Epidermal melanocyte (primary cell): ENCODE data around the gene BAG5.
"Not testable (repeated sequence)": the region's sequence is repeated elsewhere in the genome, so short reads cannot be mapped to it uniquely, and the experiment has no call there.

ENCODE experiments used
- DNase-seq: peaks from one replicate; pipeline ENCODE4 v3.0.0; 2011; ENCODE audit warnings: low spot score; ENCODE audit not compliant: insufficient read length

Gene BAG5

DNA sequence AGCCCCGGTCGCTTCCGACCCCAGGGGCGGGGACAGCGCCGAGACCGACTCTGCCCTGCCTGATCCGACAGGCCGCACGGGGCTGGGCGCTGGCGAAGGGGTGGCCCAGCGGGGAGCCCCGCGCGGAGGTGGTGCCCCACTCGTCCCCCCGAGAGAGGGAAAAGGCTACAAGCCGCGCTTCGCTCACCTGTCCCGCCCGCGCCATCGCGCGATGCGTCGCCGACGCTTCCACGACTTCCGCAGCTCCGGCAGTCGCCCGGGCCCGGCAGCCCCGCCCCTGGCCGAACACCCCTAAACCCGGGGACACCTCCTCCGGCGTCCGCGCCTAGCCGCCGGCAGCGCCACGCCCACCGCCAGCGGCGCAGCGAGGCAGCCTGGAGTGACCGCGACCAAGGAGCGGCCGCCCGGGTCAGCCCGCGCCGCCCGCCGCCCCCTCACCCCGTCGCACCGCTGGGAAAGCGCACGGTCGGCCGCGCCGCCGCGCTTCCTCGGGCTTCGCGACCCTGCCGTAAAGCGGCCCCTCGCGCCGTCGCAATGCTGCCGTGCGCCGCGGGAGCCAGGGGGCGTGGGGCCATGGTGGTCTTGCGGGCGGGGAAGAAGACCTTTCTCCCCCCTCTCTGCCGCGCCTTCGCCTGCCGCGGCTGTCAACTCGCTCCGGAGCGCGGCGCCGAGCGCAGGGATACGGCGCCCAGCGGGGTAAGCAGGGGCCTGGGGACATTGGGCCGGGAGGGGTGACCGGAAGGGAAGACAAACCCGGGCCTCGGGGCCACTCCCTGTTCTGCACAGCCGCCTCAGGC lies at the start of gene BAG5, which contains the start of gene COA8:
BAG5 (minus strand) TSS at position 229 of the 797 bp plus-strand sequence. CDS start 1,493 bp downstream, outside the sequence.
COA8 (plus strand) TSS at position 532 of the 797 bp plus-strand sequence; CDS start at position 574, 42 bp downstream.
- DNase-seq: peak; percentile 87

DNA sequence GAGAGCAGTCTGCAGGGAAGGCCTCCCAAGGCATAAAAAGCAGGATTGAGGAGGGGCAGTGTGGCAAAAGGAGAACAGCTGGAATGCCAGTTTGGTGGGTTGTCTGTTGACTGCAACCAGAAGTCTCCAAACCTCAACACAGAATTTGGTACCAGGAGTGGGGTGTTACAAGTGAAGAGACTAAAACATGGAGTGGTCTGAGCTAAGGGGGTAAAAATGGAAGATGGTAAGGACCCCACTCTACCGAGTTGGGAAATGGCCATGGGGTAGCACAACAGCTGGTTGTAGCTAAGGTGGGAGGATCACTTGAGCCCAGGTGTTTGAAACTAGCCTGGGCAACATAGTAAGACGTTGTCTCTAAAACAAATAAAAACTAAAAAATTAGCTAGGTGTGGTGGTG lies 48.8 kb upstream of the BAG5 start:
- DNase-seq: no peak

GRCh38 chr14:103609081-103609480 lies 46.6 kb upstream of the BAG5 start:
- not testable (repeated sequence) for DNase-seq

- DNase-seq: no peak
Observed at GRCh38 chr14:103607822-103608221, 45.4 kb upstream of the BAG5 start.

DNA sequence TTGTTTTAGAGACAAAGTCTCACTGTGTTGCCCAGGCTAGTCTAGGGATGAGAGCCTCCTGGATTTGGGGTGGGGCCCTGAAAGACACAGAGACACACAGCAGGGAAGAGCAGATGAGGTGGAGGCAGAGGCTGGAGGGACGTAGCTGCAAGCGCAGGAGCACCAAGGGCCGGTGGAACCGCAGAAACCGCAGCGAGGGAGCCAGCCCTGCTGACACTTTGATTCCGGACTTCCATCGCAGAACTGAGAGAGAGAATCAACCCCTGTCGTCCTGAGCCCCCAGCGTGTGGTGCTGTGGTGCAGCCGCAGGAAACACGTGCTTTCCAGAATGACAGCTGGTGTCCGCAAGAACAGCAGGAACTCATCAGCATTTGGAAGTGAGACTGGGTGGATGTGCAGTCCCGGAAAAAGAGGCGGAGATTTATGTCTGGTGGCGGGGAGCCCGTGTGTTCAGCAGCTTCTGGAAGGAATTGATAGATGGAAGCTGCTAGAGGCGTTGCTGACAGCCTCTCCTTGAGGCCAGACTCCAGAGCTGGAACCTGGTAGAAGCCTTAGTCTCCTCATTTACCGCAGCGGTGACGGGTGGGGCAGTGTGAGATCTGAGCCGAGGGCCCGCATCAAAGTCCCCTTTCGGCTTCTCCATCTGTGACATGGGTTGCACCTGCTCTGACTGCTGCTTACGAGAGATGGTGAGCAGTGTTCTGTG lies 44.7 kb upstream of the BAG5 start:
- DNase-seq: peak; percentile 81

GRCh38 chr14:103604620-103605019 lies 42.2 kb upstream of the BAG5 start:
- DNase-seq: no peak

DNA sequence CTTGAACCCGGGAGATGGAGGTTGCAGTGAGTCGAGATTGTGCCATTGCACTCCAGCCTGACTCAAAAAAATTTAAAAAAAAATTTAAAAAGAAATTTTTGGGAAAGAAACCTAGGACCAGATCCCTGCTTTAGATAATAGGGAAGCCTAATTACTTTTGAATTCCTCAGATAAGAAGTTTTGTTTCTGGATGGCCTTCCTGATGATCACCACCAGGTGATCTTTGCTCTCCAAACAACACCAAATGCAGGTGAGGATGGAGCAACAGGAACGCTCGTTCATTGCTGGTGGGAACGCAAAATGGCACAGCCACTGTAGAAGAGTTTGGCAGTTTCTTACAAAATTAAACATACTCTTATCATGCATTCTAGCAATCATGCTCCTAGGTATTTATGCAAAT lies 38.0 kb upstream of the BAG5 start:
- DNase-seq: no peak

DNA sequence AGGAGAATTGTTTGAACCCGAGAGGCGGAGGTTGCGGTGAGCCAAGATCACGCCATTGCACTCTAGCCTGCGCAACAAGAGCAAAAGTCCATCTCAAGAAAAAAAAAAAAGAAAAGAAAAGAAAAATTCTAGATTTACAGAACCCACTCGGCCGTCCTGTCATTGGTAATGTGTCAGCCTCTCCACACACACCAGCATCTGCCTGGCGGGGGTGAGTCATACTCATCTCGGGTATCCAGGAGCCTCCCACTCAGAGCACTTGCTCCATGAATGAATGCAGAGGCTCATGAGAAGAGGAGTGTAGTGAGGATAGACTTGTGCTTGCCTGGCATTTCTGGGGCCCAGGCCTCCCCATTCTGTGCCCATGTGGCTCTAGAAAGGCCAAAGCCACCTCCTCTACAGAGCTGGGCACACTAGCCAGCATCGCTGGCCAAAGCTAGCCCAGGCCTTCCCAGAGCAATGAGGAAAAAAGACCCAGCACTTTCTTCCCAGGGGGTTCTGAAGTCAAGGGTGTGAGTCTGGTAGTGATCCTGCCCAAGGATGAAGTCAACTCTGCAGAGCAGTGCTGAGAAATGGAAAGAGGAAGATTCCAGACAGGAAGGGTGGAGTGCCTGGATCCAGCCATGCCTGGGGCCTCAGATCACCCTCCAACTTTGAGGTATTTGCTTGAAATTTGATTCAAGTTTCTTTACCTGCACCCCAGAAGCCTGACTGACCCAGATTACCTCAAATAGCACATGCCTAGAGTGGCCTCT lies 35.3 kb upstream of the BAG5 start:
- peak; percentile 79 for DNase-seq

GRCh38 chr14:103594265-103594664 lies 31.8 kb upstream of the BAG5 start:
- DNase-seq: peak; percentile 94

DNA sequence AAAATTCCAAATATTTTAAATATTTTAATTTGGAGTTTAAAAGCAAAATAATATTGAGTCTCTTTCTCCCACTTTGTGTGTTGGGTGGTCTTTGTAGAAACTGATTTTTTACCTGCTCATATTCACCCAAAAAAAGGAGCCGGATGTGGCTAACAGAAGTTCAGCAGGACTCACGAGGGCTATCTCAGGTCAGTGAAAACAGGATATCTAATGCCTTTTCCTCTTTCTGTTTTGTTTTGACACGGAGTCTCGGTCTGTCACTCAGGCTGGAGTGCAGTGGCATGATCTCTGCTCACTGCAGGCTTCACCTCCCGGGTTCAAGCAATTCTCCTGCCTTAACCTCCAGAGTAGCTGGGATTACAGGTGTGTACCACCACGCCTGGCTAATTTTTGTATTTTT lies 31.1 kb upstream of the BAG5 start:
- DNase-seq: no peak

GRCh38 chr14:103584326-103584915 lies 22.0 kb upstream of the BAG5 start:
- no peak for DNase-seq

- DNase-seq: no peak
Observed at GRCh38 chr14:103581954-103582703, 19.7 kb upstream of the BAG5 start.

DNA sequence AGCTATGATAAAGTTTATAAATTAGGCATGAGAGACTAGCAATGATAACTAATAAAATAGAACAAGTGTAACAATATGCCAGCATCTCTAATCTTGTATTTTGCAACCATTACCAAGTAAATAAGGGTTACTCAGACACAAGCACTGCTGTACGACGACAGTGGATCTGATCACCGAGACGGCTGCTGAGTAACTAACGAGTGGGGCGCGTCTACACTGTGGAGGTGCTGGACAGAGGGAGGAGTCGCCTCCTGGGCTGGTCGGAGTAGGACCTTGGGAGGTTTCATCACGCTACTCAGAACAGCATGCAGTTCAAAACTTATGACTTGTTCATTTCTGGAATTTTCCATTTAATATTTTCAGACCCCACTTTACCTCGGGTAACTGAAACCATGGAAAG lies 18.7 kb upstream of the BAG5 start:
- no peak for DNase-seq

DNA sequence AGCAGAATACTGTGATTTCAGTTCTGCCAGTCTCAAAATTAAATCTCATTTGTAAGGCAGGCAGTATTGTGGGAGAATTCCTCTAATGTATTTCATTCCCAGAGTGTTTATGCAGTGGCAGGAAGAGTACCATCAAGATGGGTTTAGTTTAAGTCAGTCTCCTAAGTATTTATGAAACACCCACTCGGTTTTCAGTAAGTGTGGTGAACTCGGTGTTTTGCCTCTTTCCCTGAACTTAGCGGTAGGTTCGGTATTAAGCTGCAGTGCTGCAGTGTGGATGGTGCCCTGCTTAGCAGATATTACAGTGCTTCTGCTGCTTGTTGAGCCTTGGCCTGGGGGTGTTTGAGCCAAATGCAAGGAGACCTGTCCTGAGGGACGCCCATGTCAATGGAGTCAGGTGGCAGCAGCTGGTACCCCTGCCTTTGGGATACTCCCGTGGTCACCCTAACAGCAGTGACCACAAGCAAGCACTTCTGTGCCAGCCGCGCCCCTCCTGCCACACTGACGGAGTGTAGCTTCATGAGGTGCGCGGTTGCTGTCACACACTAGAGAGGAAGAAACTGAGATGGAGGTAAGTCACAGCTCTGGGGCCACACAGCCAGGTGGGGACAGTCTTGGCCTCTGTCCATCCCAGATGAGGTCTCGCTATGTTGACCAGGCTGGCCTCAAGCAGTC lies 16.1 kb upstream of the BAG5 start:
- DNase-seq: no peak

DNA sequence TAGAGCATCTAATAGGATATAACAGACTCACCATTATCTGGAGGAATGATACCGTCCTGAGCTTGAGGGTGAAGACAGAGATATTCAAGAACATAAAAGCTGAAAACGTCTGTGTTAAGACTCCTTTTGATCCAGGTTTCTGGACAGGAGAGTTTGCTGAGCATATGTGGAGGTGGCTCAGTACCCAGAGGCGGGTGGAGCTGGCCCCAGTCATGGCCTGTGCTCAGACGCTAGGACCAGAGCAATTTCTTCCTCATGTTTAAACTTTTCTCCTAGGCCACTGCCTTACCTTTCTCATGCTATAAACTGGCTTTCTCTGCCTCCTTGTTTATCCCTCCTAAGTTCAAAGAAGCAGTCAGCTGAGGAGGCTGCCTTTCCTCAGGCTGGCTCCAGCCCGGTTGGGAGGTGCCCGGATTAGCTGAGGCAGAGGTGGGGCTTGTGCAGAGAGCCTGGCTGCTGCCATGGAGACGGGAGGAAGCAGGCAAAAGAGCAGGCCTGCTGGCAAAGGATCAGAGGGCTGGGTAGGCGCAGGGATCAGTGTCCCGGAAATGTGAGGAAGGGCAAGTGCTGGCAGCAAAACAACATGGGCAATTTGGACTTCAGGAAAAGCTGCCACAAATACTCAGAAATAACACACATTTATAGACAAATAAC lies 14.0 kb upstream of the BAG5 start:
- DNase-seq: peak; percentile 84

DNA sequence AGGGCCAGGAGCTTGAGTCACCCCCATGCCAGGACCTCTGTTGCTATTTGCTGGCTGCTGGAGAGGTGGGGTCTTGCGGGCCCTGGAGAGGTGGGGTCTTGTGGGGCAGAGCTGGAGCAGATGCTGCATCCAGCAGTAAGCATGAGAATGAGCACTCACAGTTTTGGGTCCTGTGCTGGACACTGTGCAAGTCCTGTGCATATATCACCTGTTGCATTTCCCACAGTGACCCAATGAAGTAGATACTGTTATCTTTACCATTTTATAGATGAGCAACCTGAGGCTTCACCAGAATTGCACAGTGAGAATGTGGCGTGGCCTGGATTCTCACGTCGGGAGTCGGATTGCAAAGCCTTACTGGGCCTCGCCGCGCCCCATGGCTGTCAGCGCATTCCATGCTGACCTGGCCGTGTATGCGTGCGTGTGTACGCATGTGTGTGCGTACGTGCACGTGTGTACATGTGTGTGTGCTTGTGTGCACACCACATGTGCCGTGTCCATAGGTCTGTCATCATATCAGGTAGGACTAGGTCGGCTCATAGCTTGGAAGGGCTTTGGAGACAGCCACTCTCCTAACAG lies 12.3 kb upstream of the BAG5 start:
- DNase-seq: no peak

DNA sequence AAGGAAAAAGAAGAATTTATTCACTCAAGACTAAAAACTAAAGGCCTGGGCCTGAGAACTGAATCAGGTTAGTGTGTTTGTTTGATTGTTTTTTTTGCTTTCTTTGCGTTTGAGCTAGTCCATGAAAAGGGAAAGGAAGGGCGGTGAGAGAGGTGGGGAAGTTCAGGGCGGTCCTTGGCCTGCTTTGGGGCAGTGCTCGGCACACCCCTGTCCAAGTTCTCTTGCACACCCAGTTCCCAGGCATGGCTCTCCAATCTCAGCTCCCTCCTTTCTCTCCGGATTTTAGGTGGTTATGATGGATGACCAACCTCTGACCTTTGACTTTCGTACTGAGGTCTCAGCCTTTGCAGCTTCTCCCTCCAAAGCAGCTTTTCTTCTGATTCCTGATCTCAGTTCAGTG lies 11.6 kb upstream of the BAG5 start:
- DNase-seq: no peak

DNA sequence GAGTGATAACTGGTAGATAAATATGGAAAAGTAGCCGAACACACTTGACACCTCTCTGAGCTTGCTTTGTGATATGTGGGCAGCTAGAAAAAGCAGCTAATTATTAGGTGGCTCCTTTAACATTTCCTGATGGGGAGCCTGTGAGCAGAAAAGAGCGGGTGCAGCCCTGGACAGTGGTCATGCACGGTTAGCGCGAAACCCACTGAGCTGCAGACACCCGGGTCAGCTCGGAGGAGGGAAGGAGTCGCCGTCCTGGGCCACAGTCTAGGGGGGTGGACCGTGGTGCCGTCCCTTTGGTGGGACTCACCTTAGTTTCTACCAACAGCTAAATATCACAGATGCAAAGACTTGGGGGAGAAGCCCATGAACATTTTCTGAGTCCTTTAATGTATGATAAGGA lies 7.0 kb upstream of the BAG5 start:
- no peak for DNase-seq

GRCh38 chr14:103568952-103569351 lies 6.5 kb upstream of the BAG5 start:
- DNase-seq: no peak
